Measurements from ENCODE around the gene HOXD9.

HOXD9 gene

GRCh38 chr2:176133389-176133788 lies 10.9 kb downstream of the HOXD9 start:
- no peak for ATAC-seq
- TF ChIP-seq CSRNP3 (CRISPR knock-in tag; IDR thresholded peaks at IDR 0.05) (no peak), ISL1 (CRISPR knock-in tag; IDR thresholded peaks at IDR 0.05) (no peak), CSDC2 (CRISPR knock-in tag; IDR thresholded peaks at IDR 0.05) (no peak), OSR1 (CRISPR knock-in tag; IDR thresholded peaks at IDR 0.05) (no peak), ZNF70 (CRISPR knock-in tag; IDR thresholded peaks at IDR 0.05) (no peak), PPARA (CRISPR knock-in tag; IDR thresholded peaks at IDR 0.05; ENCODE audit: borderline replicate concordance) (no peak), SNAI2 (CRISPR knock-in tag; IDR thresholded peaks at IDR 0.05) (no peak), ESRRG (CRISPR knock-in tag; IDR thresholded peaks at IDR 0.05) (no peak), ARNTL (CRISPR knock-in tag; IDR thresholded peaks at IDR 0.05; ENCODE audit: borderline replicate concordance, low read depth) (no peak), ZNF565 (CRISPR knock-in tag; conservative IDR thresholded peaks at IDR 0.05; ENCODE audit: low read depth) (no peak), RARB (CRISPR knock-in tag; IDR thresholded peaks at IDR 0.05) (no peak), ZNF8 (CRISPR knock-in tag; IDR thresholded peaks at IDR 0.05) (no peak), POU6F1 (CRISPR knock-in tag; IDR thresholded peaks at IDR 0.05; ENCODE audit: borderline replicate concordance, low read depth) (no peak), ZFP30 (CRISPR knock-in tag; IDR thresholded peaks at IDR 0.05) (no peak), BACH2 (CRISPR knock-in tag; IDR thresholded peaks at IDR 0.05; ENCODE audit: borderline replicate concordance) (no peak), ZFP3 (CRISPR knock-in tag; IDR thresholded peaks at IDR 0.05) (no peak)

- TF ChIP-seq TSHZ2 (CRISPR knock-in tag; IDR thresholded peaks at IDR 0.05) (no peak), ZNF565 (CRISPR knock-in tag; conservative IDR thresholded peaks at IDR 0.05; ENCODE audit: low read depth) (no peak), PATZ1 (CRISPR knock-in tag; IDR thresholded peaks at IDR 0.05; ENCODE audit: borderline replicate concordance) (no peak), GLIS3 (CRISPR knock-in tag; IDR thresholded peaks at IDR 0.05) (no peak), ZNF70 (CRISPR knock-in tag; IDR thresholded peaks at IDR 0.05) (no peak), SNAI2 (CRISPR knock-in tag; IDR thresholded peaks at IDR 0.05) (no peak), TOX (CRISPR knock-in tag; IDR thresholded peaks at IDR 0.05; ENCODE audit: borderline replicate concordance) (no peak), CREB5 (CRISPR knock-in tag; IDR thresholded peaks at IDR 0.05; ENCODE audit: low read depth) (no peak), TCF4 (CRISPR knock-in tag; IDR thresholded peaks at IDR 0.05; ENCODE audit: borderline replicate concordance) (no peak), POU6F1 (CRISPR knock-in tag; IDR thresholded peaks at IDR 0.05; ENCODE audit: borderline replicate concordance, low read depth) (no peak), ISL1 (CRISPR knock-in tag; IDR thresholded peaks at IDR 0.05) (no peak), ARNTL (CRISPR knock-in tag; IDR thresholded peaks at IDR 0.05; ENCODE audit: borderline replicate concordance, low read depth) (no peak), RARB (CRISPR knock-in tag; IDR thresholded peaks at IDR 0.05) (no peak), PPARA (CRISPR knock-in tag; IDR thresholded peaks at IDR 0.05; ENCODE audit: borderline replicate concordance) (no peak), ZFP3 (CRISPR knock-in tag; IDR thresholded peaks at IDR 0.05) (no peak), ZFP30 (CRISPR knock-in tag; IDR thresholded peaks at IDR 0.05) (no peak), CSDC2 (CRISPR knock-in tag; IDR thresholded peaks at IDR 0.05) (no peak)
Measured at GRCh38 chr2:176134035-176134434, 11.5 kb downstream of the HOXD9 start.

More at GRCh38 chr2:176134035-176134434, 11.5 kb downstream of the HOXD9 start:
- ATAC-seq: no peak
